HCT116 (cell line): ENCODE measurements around the gene SHOC2. TPM values are rescaled to one million over a fixed set of nuclear protein-coding genes. Genes with fewer than 3 reads are reported as not detected.

ENCODE experiments used
- ATAC-seq: fragments of 200-7000 bp; cut with Tn5 transposase; 2 replicates; pipeline ENCODE4 v1.9.1; 2020; ENCODE audit warnings: mild to moderate bottlenecking, moderate library complexity
- BruUV-seq: library from RNA; stranded (reverse); fragments of 400-500 nt; replicated peaks from 2 replicates; lab custom pipeline; 2021; lab: Mats Ljungman, UMichigan
- CTCF ChIA-PET: fragments of 300-600 bp; sonication (Branson Sonifier 250); formaldehyde crosslinking; loops from one replicate; lab custom pipeline; 2021; ENCODE audit warnings: antibody characterized with exemption; lab: Charles Lee
- POLR2A ChIA-PET: fragments of 300-600, 350-600 bp; sonication (Branson Sonifier 250); formaldehyde crosslinking; loops from one replicate; lab custom pipeline; 2021; ENCODE audit warnings: antibody characterized with exemption; lab: Charles Lee
- RAD21 ChIA-PET, 2 experiments: fragments of 300-600 bp; sonication (Branson Sonifier 250); formaldehyde crosslinking; loops; one replicate each; lab custom pipeline; 2023; ENCODE audit warnings: low total read pairs in 2 of 2; ENCODE audit not compliant: uncharacterized antibody in 2 of 2, unreplicated experiment in 2 of 2, low non-redundant PET in 1 of 2; lab: Charles Lee
- DNase-seq: peaks from one replicate; pipeline ENCODE4 v3.0.0-alpha.2; 2010; ENCODE audit warnings: low read depth, low spot score
- H2AFZ ChIP-seq: fragments of 200-600 bp; shearing (Covaris generic), sonication (generic); 2 replicates; pipeline ENCODE4 v1.6.1; 2017; ENCODE audit warnings: low read depth, mixed run types, mixed read lengths, antibody characterized with exemption, low read length; ENCODE audit not compliant: poor library complexity, severe bottlenecking
- H3K27ac ChIP-seq: 2 replicates; pipeline ENCODE4 v1.5.1; 2012; ENCODE audit warnings: low read depth, low read length
- H3K27me3 ChIP-seq: fragments of 200-600 bp; sonication (generic); 2 replicates; pipeline ENCODE4 v1.6.1; 2016; ENCODE audit warnings: mixed run types, low read length, mixed read lengths; ENCODE audit not compliant: insufficient read depth
- H3K36me3 ChIP-seq, 2 experiments: fragments of 200-500 bp in 1 of 2; fragments of 200-600 bp in 1 of 2; sonication (Bioruptor generic) in 1 of 2; sonication (generic) in 1 of 2; 2 replicates each; pipeline versions ENCODE4 v1.5.1 to v1.6.1; 2014 to 2016; ENCODE audit warnings: low read length in 2 of 2, inconsistent platforms in 1 of 2, mixed read lengths in 1 of 2, mixed run types in 1 of 2; ENCODE audit not compliant: insufficient read depth in 2 of 2, control insufficient read depth in 1 of 2
- H3K4me1 ChIP-seq, 2 experiments: fragments of 200-600 bp in 1 of 2; sonication (generic) in 1 of 2; 2 replicates each; pipeline versions ENCODE4 v1.5.1 to v1.6.1; 2012 to 2017; ENCODE audit warnings: low read length in 2 of 2, inconsistent platforms in 1 of 2, mild to moderate bottlenecking in 1 of 2, mixed read lengths in 1 of 2, mixed run types in 1 of 2, moderate library complexity in 1 of 2; ENCODE audit not compliant: insufficient read depth in 2 of 2, control insufficient read depth in 1 of 2
- H3K4me2 ChIP-seq: fragments of 200-600 bp; sonication (generic); 2 replicates; pipeline ENCODE4 v1.6.1; 2017; ENCODE audit warnings: mixed run types, low read length, mixed read lengths
- H3K4me3 ChIP-seq, 2 experiments: fragments of 200-600 bp in 1 of 2; sonication (generic) in 1 of 2; replicated peaks in 1 of 2; 2 replicates each; pipeline ENCODE4 v1.5.1; 2011 to 2016; ENCODE audit warnings: low read length in 2 of 2, control low read depth in 1 of 2, low read depth in 1 of 2, mild to moderate bottlenecking in 1 of 2, mixed read lengths in 1 of 2, mixed run types in 1 of 2
- H3K79me2 ChIP-seq: fragments of 200-600 bp; sonication (generic); 2 replicates; pipeline ENCODE4 v1.6.1; 2017; ENCODE audit warnings: mild to moderate bottlenecking, mixed run types, low read length, moderate library complexity, mixed read lengths; ENCODE audit not compliant: insufficient read depth
- H3K9ac ChIP-seq: fragments of 200-600 bp; sonication (generic); 2 replicates; pipeline ENCODE4 v1.6.1; 2016; ENCODE audit warnings: low read length, mixed read lengths
- H3K9me2 ChIP-seq: fragments of 200-600 bp; sonication (generic), shearing (Covaris generic); 2 replicates; pipeline ENCODE4 v1.6.1; 2017; ENCODE audit warnings: mixed run types, mild to moderate bottlenecking, moderate library complexity; ENCODE audit not compliant: insufficient read depth
- H3K9me3 ChIP-seq, 2 experiments: fragments of 200-500 bp in 1 of 2; fragments of 200-600 bp in 1 of 2; sonication (Bioruptor generic) in 1 of 2; sonication (generic) in 1 of 2; 2 replicates each; pipeline ENCODE4 v1.6.1; 2014 to 2017; ENCODE audit warnings: low read length in 2 of 2, mixed read lengths in 2 of 2, inconsistent platforms in 1 of 2, low read depth in 1 of 2, mild to moderate bottlenecking in 1 of 2, mixed run types in 1 of 2, moderate library complexity in 1 of 2; ENCODE audit not compliant: control insufficient read depth in 1 of 2, insufficient read depth in 1 of 2
- H4K20me1 ChIP-seq: fragments of 200-600 bp; sonication (generic), shearing (Covaris generic); 2 replicates; pipeline ENCODE4 v1.6.1; 2017; ENCODE audit warnings: mixed run types, mild to moderate bottlenecking, moderate library complexity; ENCODE audit not compliant: insufficient read depth
- EZH2phosphoT487 ChIP-seq: fragments of 200-600 bp; IDR thresholded peaks from 2 replicates; pipeline ENCODE4 v1.6.1; 2018; ENCODE audit warnings: antibody characterized with exemption, borderline replicate concordance
- JUND ChIP-seq: IDR thresholded peaks from 2 replicates; pipeline ENCODE4 v1.6.1; 2012
- SP1 ChIP-seq: IDR thresholded peaks from 2 replicates; pipeline ENCODE4 v1.6.1; 2012; ENCODE audit warnings: low read depth
- TCF7L2 ChIP-seq: IDR thresholded peaks from 2 replicates; pipeline ENCODE4 v1.7.0; 2011; ENCODE audit warnings: borderline replicate concordance, inconsistent platforms; ENCODE audit not compliant: insufficient read depth, insufficient read length; ENCODE audit errors: extremely low read depth
- YY1 ChIP-seq: IDR thresholded peaks from 2 replicates; pipeline ENCODE4 v1.6.1; 2011; ENCODE audit warnings: low read length, low read depth, moderate library complexity, mild to moderate bottlenecking; ENCODE audit not compliant: insufficient replicate concordance; ENCODE audit errors: extremely low read depth
- intact Hi-C: fragments of 100-400 bp; cut with micrococcal nuclease; formaldehyde crosslinking; loops from 2 replicates; pipeline ENCODE4 v1.10.0; 2022
- total RNA-seq: library from RNA; stranded (reverse); gene quantifications from one replicate; pipeline ENCODE4 v1.2.1, GENCODE V29; 2021; ENCODE audit not compliant: unreplicated experiment
- TF ChIP-seq, protein P1 (sequence below): IDR thresholded peaks from 2 replicates; pipeline ENCODE4 v1.6.1; 2012; ENCODE audit warnings: low read depth
- TF ChIP-seq, protein P2 (sequence below): IDR thresholded peaks from 2 replicates; pipeline ENCODE4 v1.6.1; 2012

The SHOC2 gene
- total RNA-seq, 1 experiment from 2014 or later, result 39.5 TPM

DNA sequence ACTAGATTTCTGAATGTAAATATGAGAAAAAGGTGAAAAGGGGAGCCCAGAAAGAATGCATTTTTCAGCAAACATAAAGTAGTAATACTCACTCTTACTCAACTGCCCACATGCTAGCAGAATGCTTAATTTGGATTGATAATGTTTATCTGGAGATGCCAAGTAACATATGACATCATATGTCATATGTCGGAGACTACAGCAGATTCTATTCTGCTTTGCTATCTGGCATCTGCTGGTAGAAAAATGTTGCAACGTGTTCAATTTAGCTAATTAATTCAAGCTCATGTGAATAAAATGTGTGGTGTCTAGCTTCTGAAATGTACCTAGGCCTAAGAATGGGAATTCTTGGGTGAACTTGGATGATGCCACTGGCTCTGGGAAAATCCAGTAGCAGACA is 5.0 kb upstream of the SHOC2 start:
- Histone ChIP-seq H3K4me1 (peaks cover 0 to 16% of the 10 kb centered on the region in 2 experiments; a peak in 3 of 4 replicates), H3K36me3 (no peaks in the 10 kb centered on the region), H3K79me2 (peaks cover 3% of the 10 kb centered on the region; the same call in 1 of the 2 replicates), H3K9me2 (no peaks in the 10 kb centered on the region), H3K4me2 (no peak overlapping the region), H3K9me3 (no peaks in the 10 kb centered on the region), H3K27me3 (no peaks in the 10 kb centered on the region), H2AFZ (no peak overlapping the region), H3K27ac (no peak overlapping the region), H4K20me1 (no peaks in the 10 kb centered on the region), H3K4me3 (no peak overlapping the region), H3K9ac (no peak overlapping the region)
- ChIA-PET POLR2A (no interaction called here), RAD21 (no interaction called here), CTCF (no interaction called here)
- ATAC-seq (no peak), DNase-seq (no peak)
- intact Hi-C loops, result no loop called here
- no TSS peak for BruUV-seq
- no peak for TF ChIP-seq SP1
- no peak for TF ChIP-seq JUND
- TF ChIP-seq TCF7L2, result no peak
- no peak for TF ChIP-seq YY1
- TF ChIP-seq, protein P1, sequence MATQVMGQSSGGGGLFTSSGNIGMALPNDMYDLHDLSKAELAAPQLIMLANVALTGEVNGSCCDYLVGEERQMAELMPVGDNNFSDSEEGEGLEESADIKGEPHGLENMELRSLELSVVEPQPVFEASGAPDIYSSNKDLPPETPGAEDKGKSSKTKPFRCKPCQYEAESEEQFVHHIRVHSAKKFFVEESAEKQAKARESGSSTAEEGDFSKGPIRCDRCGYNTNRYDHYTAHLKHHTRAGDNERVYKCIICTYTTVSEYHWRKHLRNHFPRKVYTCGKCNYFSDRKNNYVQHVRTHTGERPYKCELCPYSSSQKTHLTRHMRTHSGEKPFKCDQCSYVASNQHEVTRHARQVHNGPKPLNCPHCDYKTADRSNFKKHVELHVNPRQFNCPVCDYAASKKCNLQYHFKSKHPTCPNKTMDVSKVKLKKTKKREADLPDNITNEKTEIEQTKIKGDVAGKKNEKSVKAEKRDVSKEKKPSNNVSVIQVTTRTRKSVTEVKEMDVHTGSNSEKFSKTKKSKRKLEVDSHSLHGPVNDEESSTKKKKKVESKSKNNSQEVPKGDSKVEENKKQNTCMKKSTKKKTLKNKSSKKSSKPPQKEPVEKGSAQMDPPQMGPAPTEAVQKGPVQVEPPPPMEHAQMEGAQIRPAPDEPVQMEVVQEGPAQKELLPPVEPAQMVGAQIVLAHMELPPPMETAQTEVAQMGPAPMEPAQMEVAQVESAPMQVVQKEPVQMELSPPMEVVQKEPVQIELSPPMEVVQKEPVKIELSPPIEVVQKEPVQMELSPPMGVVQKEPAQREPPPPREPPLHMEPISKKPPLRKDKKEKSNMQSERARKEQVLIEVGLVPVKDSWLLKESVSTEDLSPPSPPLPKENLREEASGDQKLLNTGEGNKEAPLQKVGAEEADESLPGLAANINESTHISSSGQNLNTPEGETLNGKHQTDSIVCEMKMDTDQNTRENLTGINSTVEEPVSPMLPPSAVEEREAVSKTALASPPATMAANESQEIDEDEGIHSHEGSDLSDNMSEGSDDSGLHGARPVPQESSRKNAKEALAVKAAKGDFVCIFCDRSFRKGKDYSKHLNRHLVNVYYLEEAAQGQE, result no peak
- TF ChIP-seq EZH2phosphoT487, result no peak
- TF ChIP-seq, protein P2, sequence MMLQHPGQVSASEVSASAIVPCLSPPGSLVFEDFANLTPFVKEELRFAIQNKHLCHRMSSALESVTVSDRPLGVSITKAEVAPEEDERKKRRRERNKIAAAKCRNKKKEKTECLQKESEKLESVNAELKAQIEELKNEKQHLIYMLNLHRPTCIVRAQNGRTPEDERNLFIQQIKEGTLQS, result no peak
